Kidney (tissue), 14 donors: Measurements from ENCODE around the gene THOC6. TPM values are rescaled to one million over a fixed set of nuclear protein-coding genes. Genes with fewer than 3 reads are reported as not detected.

Source experiments
- DNase-seq, 5 donors: peaks; one replicate each; pipeline ENCODE4 v3.0.0-alpha.2; 2013 to 2020
- FAIRE-seq: peaks from 2 replicates; lab custom pipeline; 2012; peaks lifted over from hg19 to GRCh38; lab: Jason Lieb, UNC
- H3K27ac ChIP-seq, 2 donors: one replicate each; pipeline ENCODE4 v1.7.0; 2013; ENCODE audit warnings: low read depth in 2 of 2, low read length in 2 of 2, inconsistent platforms in 1 of 2
- H3K27me3 ChIP-seq: one replicate; pipeline ENCODE4 v1.7.1; 2013; ENCODE audit warnings: low read length, inconsistent platforms; ENCODE audit not compliant: control insufficient read depth, insufficient read depth
- H3K36me3 ChIP-seq, 3 donors: one replicate each; pipeline versions ENCODE4 v1.7.0 to v1.7.1; 2013; ENCODE audit warnings: low read length in 3 of 3, control low read depth in 1 of 3, inconsistent platforms in 1 of 3; ENCODE audit not compliant: insufficient read depth in 3 of 3, control insufficient read depth in 2 of 3
- H3K4me1 ChIP-seq, 3 donors: one replicate each; pipeline versions ENCODE4 v1.7.0 to v1.7.1; 2013; ENCODE audit warnings: low read length in 3 of 3, inconsistent platforms in 1 of 3, low read depth in 1 of 3; ENCODE audit not compliant: control insufficient read depth in 2 of 3, insufficient read depth in 2 of 3
- H3K4me3 ChIP-seq, 3 donors: one replicate each; pipeline versions ENCODE4 v1.7.0 to v1.8.1; 2013; ENCODE audit warnings: low read length in 3 of 3, control low read depth in 1 of 3, inconsistent platforms in 1 of 3
- H3K9ac ChIP-seq, 3 donors: one replicate each; pipeline versions ENCODE4 v1.7.0 to v1.7.1; 2013; ENCODE audit warnings: low read length in 3 of 3, control low read depth in 1 of 3, inconsistent platforms in 1 of 3
- H3K9me3 ChIP-seq, 3 donors: one replicate each; pipeline versions ENCODE4 v1.7.0 to v1.7.1; 2013; ENCODE audit warnings: low read length in 3 of 3, control low read depth in 1 of 3, inconsistent platforms in 1 of 3; ENCODE audit not compliant: control insufficient read depth in 2 of 3, insufficient read depth in 1 of 3
- CTCF ChIP-seq: IDR thresholded peaks from 3 replicates; pipeline ENCODE4 v1.5.1; 2012; ENCODE audit warnings: mild to moderate bottlenecking, moderate library complexity, borderline replicate concordance; ENCODE audit not compliant: insufficient read depth; ENCODE audit errors: extremely low read depth
- intact Hi-C: fragments of 100-400 bp; cut with DNase I; formaldehyde crosslinking; loops from one replicate; pipeline ENCODE4 v1.11.1; 2022
- polyA plus RNA-seq: library from polyadenylated mRNA; stranded (reverse); fragments of 350-450 nt; fragmentation: Illumina TruSeq; extraction: RNeasy Lipid Tissue Mini Kit (QIAGEN cat#74804); gene quantifications from one replicate; pipeline ENCODE4 v1.2.3, GENCODE V29; 2014; ENCODE audit warnings: low read depth, low replicate concordance; ENCODE audit not compliant: insufficient read depth
- total RNA-seq: library from RNA; stranded (reverse); fragmentation: NEBNext Ultra II Directional; extraction: Animal tissue kit (Norgen Biotek cat#: 25700); gene quantifications from one replicate; pipeline ENCODE4 v1.2.1, GENCODE V29; 2021
- donor health status: control.
- donor health status: control.
- donor health status: control.
- donor health status: control.
- donor health status: control.
- donor health status: DM: yes; HTN: yes; CAD: no.
- donor health status: Normal renal cell carcinoma (clear cell type).

Gene THOC6
- total and polyA plus RNA-seq, 2 donors from 2014 or later, result 21.2 to 26.1 TPM

- intact Hi-C loops, result no loop called here
- Histone ChIP-seq H3K4me1 (peaks cover 0 to 6% (median 0%) of the 10 kb centered on the region in 3 donors), H3K4me3 (peak overlapping the region in 1 of 3 donors; percentile 87), H3K36me3 (no peaks in the 10 kb centered on the region), H3K27me3 (no peaks in the 10 kb centered on the region), H3K27ac (no peak overlapping the region), H3K9ac (no peak overlapping the region), H3K9me3 (no peaks in the 10 kb centered on the region)
- TF ChIP-seq CTCF, result no peak
- no peak for FAIRE-seq
- peak in 1 of 5 donors; percentile 24 for DNase-seq
Observed at GRCh38 chr16:2981177-2981898, 42.5 kb upstream of the THOC6 start.

- no peaks in the 10 kb centered on the region for H3K9me3 ChIP-seq
- peak in 1 of 5 donors; percentile 67 for DNase-seq
- H3K27me3 ChIP-seq, result no peaks in the 10 kb centered on the region
- peaks cover 0 to 6% (median 0%) of the 10 kb centered on the region in 3 donors for H3K4me1 ChIP-seq
- intact Hi-C loops, result no loop called here
- no peak for TF ChIP-seq CTCF
- H3K4me3 ChIP-seq, result no peak overlapping the region
- no peaks in the 10 kb centered on the region for H3K36me3 ChIP-seq
- no peak for FAIRE-seq
- H3K27ac ChIP-seq, result no peak overlapping the region
- no peak overlapping the region for H3K9ac ChIP-seq
Observed at GRCh38 chr16:2981899-2982250, 42.0 kb upstream of the THOC6 start.

- Histone ChIP-seq H3K27ac (no peak overlapping the region), H3K27me3 (no peaks in the 10 kb centered on the region), H3K36me3 (no peaks in the 10 kb centered on the region), H3K4me3 (no peak overlapping the region), H3K9me3 (no peaks in the 10 kb centered on the region), H3K9ac (no peak overlapping the region), H3K4me1 (peaks cover 0 to 6% (median 0%) of the 10 kb centered on the region in 3 donors)
- no peak for DNase-seq
- FAIRE-seq, result no peak
- intact Hi-C loops, result no loop called here
- no peak for TF ChIP-seq CTCF
Observed at GRCh38 chr16:2982402-2982801, 41.4 kb upstream of the THOC6 start.

- Histone ChIP-seq H3K36me3 (no peaks in the 10 kb centered on the region), H3K27me3 (no peaks in the 10 kb centered on the region), H3K4me3 (no peak overlapping the region), H3K9me3 (no peaks in the 10 kb centered on the region), H3K27ac (no peak overlapping the region), H3K9ac (no peak overlapping the region), H3K4me1 (peaks cover 0 to 6% (median 0%) of the 10 kb centered on the region in 3 donors)
- DNase-seq (peak; percentile 85 to 93 (median 91)), FAIRE-seq (no peak)
- peak; percentile 89 for TF ChIP-seq CTCF
- intact Hi-C loops, result no loop called here
Observed at GRCh38 chr16:2983706-2984136, 40.1 kb upstream of the THOC6 start.
